NT2/D1 (cell line): ENCODE data around the gene HSDL2.

Source experiments
- SUZ12 ChIP-seq: IDR thresholded peaks from 2 replicates; pipeline ENCODE4 v1.6.1; 2011; ENCODE audit not compliant: insufficient read length, insufficient read depth; ENCODE audit errors: extremely low read depth
- YY1 ChIP-seq: IDR thresholded peaks from 2 replicates; pipeline ENCODE4 v1.6.1; 2011; ENCODE audit not compliant: insufficient read length, insufficient read depth
- ZNF274 ChIP-seq: IDR thresholded peaks from 2 replicates; pipeline ENCODE4 v1.6.1; 2011; ENCODE audit warnings: mild to moderate bottlenecking, low read depth, low read length

DNA sequence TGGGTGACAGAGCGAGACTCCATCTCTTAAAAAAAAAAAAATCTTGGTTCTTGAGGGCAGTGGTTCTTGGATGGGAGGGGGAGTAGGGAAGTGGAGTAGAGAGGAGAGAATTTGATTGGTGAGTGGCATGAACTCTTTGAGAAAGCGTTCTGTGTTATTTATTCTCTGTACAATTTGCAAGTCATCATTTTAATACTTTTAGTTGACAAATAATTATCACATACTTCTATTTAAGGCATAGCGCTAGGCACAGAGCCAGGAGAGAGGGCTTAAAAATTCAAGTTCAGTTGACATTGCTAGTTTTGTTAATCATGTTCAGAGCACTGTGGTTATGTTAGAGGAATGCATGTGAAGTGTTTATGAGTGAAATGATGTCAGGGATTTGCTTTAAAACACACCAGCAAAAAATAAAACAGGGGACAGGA is 24.6 kb downstream of the HSDL2 start:
- TF ChIP-seq SUZ12 (no peak), YY1 (no peak), ZNF274 (no peak)
